Measurements from ENCODE around the gene RRBP1. TPM values are rescaled to one million over a fixed set of nuclear protein-coding genes. Genes with fewer than 3 reads are reported as not detected.

The RRBP1 gene, protein sequence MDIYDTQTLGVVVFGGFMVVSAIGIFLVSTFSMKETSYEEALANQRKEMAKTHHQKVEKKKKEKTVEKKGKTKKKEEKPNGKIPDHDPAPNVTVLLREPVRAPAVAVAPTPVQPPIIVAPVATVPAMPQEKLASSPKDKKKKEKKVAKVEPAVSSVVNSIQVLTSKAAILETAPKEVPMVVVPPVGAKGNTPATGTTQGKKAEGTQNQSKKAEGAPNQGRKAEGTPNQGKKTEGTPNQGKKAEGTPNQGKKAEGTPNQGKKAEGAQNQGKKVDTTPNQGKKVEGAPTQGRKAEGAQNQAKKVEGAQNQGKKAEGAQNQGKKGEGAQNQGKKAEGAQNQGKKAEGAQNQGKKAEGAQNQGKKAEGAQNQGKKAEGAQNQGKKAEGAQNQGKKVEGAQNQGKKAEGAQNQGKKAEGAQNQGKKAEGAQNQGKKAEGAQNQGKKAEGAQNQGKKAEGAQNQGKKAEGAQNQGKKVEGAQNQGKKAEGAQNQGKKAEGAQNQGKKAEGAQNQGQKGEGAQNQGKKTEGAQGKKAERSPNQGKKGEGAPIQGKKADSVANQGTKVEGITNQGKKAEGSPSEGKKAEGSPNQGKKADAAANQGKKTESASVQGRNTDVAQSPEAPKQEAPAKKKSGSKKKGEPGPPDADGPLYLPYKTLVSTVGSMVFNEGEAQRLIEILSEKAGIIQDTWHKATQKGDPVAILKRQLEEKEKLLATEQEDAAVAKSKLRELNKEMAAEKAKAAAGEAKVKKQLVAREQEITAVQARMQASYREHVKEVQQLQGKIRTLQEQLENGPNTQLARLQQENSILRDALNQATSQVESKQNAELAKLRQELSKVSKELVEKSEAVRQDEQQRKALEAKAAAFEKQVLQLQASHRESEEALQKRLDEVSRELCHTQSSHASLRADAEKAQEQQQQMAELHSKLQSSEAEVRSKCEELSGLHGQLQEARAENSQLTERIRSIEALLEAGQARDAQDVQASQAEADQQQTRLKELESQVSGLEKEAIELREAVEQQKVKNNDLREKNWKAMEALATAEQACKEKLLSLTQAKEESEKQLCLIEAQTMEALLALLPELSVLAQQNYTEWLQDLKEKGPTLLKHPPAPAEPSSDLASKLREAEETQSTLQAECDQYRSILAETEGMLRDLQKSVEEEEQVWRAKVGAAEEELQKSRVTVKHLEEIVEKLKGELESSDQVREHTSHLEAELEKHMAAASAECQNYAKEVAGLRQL (N-terminal part only)
- total RNA-seq = 196 and 252 TPM in 2 replicates

DNA sequence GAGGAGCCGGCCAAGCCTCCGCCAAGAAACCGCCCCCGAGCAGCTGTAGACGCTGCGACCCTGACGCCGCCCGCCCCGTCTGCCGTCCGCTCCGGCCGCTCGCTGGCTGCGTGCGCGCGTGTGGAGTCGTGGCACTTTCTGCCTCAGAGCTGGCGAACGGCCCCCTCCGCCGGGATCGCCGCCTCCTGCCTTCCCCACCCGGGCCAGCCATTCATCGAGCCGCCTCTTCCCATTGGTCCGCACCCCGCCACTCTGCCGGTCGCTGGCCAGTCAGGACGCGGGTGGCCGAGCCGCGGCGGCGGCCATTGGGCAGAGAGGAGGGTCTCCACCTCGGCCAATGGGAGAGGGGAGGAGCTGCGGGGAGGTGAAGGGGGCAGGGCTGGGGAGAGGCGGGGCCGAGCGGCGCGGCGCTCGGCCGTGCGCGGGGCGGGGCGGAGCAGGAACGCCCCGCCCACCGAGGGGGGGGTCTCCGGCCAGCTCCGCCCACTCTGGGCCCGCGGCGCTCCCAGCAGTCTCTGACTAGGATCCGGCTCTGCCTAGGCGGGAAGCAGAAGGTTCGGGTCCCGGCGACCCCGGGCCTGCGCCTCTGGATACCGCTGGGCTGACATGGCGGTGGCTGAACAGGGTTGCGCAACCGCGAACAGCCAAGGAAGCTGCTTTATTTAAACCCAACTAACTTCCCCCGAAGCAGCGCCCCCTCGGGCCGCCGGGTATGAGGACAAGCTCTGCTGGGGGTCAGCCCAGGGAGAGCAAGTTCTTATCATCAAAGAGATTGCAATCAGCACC, at the start of gene RRBP1:
RRBP1 (minus strand) TSS at position 140 of the 786 bp plus-strand sequence. CDS start 21,735 bp downstream, outside the sequence.

DNA sequence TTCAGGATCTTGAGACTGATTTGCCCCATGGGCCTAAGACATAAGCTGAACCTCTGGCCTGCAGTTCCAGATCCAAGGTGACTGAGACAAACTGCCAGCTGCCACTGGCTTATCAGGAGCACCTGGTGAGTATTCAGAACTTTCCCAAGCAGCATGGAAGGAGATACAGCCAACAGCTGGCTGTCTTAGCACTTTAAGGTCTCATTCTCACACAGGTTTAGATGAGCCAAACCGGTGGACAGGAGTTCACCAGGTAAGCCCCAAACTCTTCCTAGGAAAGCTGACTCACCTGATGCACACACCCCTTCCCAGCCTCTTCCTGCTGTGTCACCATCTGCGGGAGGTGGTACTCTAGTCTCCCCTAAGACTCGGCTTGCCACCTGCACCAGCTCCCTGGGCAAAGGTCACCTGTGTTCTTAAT, 17.9 kb upstream of the RRBP1 start, which contains the start of gene BANF2:
BANF2 (plus strand) TSS at position 36 of the 421 bp plus-strand sequence. CDS start 25,060 bp downstream, outside the sequence.

DNA sequence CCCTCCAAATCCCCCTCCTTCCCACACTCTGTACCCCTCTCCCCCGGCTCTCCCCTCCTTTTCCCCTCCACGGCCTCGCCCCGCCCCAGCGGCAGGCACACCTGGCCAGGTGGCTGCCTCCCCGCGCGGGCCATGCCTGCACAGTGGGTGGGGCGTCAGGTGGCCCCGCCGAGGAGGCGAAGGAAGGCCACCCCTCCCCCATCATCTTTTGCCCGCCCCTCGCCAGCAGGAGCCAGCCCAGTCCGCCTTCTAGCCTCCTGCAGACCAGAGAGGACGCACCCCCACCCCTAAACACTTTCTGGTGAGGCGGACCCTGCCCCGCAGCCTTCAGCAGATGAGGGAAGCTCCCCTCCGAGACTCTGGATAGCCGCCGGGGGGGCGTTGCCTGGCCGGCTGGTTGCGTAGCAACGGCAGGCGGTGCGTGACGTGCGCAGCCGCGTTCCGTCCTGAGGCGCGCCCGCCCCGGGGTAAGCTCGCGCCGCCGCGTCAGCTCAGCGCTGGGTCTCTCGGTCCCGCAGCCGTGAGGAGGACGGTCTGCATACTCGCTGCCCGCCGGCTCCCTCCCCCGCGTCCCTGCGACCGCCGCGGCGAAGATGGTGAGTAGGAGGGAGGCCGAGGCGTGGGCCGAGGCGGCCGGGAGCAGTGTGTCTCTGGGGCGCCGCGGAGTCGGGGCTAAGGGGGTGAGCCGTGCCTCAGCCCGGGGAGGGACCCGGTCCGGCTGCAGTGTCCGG, 112.3 kb downstream of the RRBP1 start, which contains the start of gene DSTN:
DSTN (plus strand) TSS at position 460 of the 731 bp plus-strand sequence; CDS start at position 594, 134 bp downstream.

Other genes starting within 250 kb of the RRBP1 start
- gene BFSP1, start 150.9 kb downstream of the RRBP1 start, total RNA-seq = 0.36 and 2.3 TPM in 2 replicates
- 281 and 330 TPM in 2 replicates for gene DSTN, start 112.2 kb downstream of the RRBP1 start, total RNA-seq
- gene BANF2, start 17.7 kb upstream of the RRBP1 start, total RNA-seq = not detected in 2 replicates

Data from cardiac atrium fibroblast (primary cell).